NAMALWA (cell line): ENCODE results near the gene RUNDC3A.
A peak's percentile ranks its signal among the peaks of the same experiment; 100 is the strongest.

Experiments used
- DNase-seq: peaks from one replicate; pipeline ENCODE4 v3.0.0-alpha.2; 2015; ENCODE audit warnings: low spot score

RUNDC3A gene

GRCh38 chr17:44308320-44308818, at the start of gene RUNDC3A:
Gene RUNDC3A, plus strand, starts transcription at chr17:44308601. Its CDS starts 232 bp downstream, at chr17:44308833.
- DNase-seq = peak; percentile 81

GRCh38 chr17:44258811-44259351, 49.5 kb upstream of the RUNDC3A start:
- no peak for DNase-seq

- DNase-seq = no peak
Measured at GRCh38 chr17:44260296-44260695, 48.1 kb upstream of the RUNDC3A start.

- no peak for DNase-seq
Measured at GRCh38 chr17:44262654-44263225, 45.7 kb upstream of the RUNDC3A start.

GRCh38 chr17:44263345-44263902, 45.0 kb upstream of the RUNDC3A start:
- DNase-seq = no peak

GRCh38 chr17:44266402-44267164, 41.8 kb upstream of the RUNDC3A start:
- DNase-seq = no peak

- no peak for DNase-seq
Measured at GRCh38 chr17:44267165-44267455, 41.3 kb upstream of the RUNDC3A start.

GRCh38 chr17:44267818-44268490, 40.4 kb upstream of the RUNDC3A start, which contains the start of gene SLC4A1:
Gene SLC4A1, minus strand, starts transcription at chr17:44268135. Its CDS starts 5,269 bp downstream, at chr17:44262866.
- DNase-seq = no peak

- DNase-seq = no peak
Measured at GRCh38 chr17:44268709-44269534, 39.5 kb upstream of the RUNDC3A start.

GRCh38 chr17:44269535-44270240, 38.7 kb upstream of the RUNDC3A start:
- DNase-seq = no peak

- no peak for DNase-seq
Measured at GRCh38 chr17:44272321-44272951, 36.0 kb upstream of the RUNDC3A start.

- no peak for DNase-seq
Measured at GRCh38 chr17:44272954-44273353, 35.4 kb upstream of the RUNDC3A start.

- DNase-seq = no peak
Measured at GRCh38 chr17:44273607-44274006, 34.8 kb upstream of the RUNDC3A start.

- no peak for DNase-seq
Measured at GRCh38 chr17:44277976-44278375, 30.4 kb upstream of the RUNDC3A start.

- no peak for DNase-seq
Measured at GRCh38 chr17:44279346-44279665, 29.1 kb upstream of the RUNDC3A start.

- no peak for DNase-seq
Measured at GRCh38 chr17:44279666-44280391, 28.6 kb upstream of the RUNDC3A start.

GRCh38 chr17:44280392-44280937, 27.9 kb upstream of the RUNDC3A start:
- no peak for DNase-seq

- DNase-seq = no peak
Measured at GRCh38 chr17:44281570-44281969, 26.8 kb upstream of the RUNDC3A start.

GRCh38 chr17:44282264-44282663, 26.1 kb upstream of the RUNDC3A start:
- DNase-seq = no peak
